HG02763 (cell line): ENCODE measurements around the gene AGBL1.
"Not testable (repeated sequence)": the region's sequence is repeated elsewhere in the genome, so short reads cannot be mapped to it uniquely, and the experiment has no call there.

Experiments
- ATAC-seq: cut with Tn5 transposase; IDR thresholded peaks from one replicate; pipeline ENCODE4 v1.9.1; 2021; ENCODE audit warnings: mild to moderate bottlenecking, moderate library complexity; ENCODE audit not compliant: unreplicated experiment

AGBL1 gene

GRCh38 chr15:86082619-86083380 lies 3.1 kb downstream of the AGBL1 start:
- no peak for ATAC-seq

- ATAC-seq, result no peak
Measured at GRCh38 chr15:86087808-86088207, 8.1 kb downstream of the AGBL1 start.

GRCh38 chr15:86089422-86089821 lies 9.8 kb downstream of the AGBL1 start:
- no peak for ATAC-seq

GRCh38 chr15:86101818-86102217 lies 22.1 kb downstream of the AGBL1 start:
- no peak for ATAC-seq

DNA sequence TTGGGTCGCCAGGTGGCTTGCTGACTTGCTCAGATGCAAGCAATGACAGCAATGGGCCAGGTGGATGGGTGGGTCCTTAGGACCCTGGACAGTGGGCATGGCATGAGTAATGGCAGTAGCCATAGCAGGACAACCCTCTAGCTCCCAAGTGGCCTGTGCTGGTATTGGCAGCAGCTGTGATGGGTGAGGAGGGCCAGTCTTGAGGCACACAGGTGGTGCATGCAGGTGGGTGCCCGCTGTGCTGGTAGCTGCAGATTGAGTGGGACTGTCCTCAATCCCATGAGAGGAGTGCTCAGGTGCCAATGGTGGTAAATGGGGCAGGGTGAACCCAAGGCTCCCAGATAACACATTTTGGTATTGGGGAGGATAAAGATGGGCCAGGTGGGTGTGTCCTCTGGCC lies 24.2 kb downstream of the AGBL1 start:
- no peak for ATAC-seq

GRCh38 chr15:86106306-86106705 lies 26.6 kb downstream of the AGBL1 start:
- no peak for ATAC-seq

GRCh38 chr15:86115145-86115801 lies 35.6 kb downstream of the AGBL1 start:
- no peak for ATAC-seq

DNA sequence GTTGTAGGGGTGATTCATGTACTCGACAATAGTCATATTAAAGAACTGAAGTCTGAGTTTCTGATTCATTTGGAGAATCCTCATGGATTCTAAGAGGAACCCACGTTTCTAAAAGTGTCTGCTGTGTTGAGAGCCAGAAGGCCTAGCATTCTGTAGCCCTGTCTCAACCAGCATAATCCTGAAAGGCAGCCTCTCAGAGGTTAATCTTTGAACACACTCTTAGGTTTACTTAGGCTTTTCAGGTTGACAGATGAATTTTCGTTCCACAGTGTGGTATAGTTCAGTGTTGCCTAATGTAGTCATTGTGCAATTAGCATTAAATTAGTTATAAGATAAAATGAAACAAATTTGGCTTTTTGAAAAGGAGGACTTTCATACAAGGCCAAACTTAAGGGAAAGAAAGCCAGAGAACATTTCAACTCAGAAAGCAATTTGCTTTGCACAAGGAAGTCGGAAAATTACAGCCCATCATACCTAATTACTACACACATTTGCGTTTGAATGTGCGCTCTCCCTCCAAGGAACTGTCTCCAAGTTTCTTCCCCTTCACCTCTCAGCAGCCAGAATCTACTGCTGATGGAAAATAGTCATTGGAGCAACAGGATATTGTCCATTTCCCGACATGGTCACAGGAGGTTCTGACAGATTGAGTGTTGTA lies 42.0 kb downstream of the AGBL1 start:
- no peak for ATAC-seq

GRCh38 chr15:86122691-86123391 lies 43.2 kb downstream of the AGBL1 start:
- ATAC-seq, result not testable (repeated sequence)

DNA sequence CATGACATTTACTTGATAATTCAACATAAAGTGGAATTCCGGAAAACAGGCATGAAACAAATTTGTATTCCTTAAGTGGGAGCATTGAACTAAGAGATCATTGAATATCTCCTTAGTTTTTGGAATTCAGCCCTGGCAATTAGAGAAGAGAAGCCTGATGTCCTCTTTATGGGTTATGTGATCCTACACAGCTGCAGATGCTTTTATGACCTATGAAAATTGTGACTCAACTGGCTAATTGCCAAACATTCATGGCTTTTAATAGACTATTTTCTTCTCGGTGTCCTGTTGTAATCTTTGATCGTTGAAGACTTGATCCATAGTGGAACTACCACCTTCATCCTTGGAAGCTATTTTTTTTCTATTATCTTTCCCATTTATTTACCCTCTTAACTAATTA lies 46.1 kb downstream of the AGBL1 start:
- no peak for ATAC-seq

GRCh38 chr15:86127547-86127946 lies 47.9 kb downstream of the AGBL1 start:
- ATAC-seq, result no peak

DNA sequence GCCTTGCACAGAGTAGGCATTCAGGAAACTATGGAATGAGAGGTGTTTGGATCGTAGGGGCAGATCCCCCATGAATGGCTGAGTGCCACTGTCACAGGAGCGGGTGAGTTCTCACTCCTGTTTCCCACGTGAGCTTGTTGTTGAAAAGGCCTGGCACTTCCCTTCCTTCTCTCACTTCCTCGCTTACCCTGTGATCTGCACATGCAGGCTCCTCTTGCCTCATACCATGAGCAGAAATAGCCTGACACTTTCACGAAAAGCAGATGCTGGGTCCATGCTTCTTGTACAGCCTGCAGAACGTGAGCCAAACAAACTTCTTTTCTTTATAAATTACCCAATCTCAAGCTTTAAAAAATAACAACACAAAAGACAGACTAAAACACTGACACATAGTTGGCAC lies 55.4 kb downstream of the AGBL1 start:
- no peak for ATAC-seq

GRCh38 chr15:86136861-86137260 lies 57.2 kb downstream of the AGBL1 start:
- ATAC-seq, result no peak

GRCh38 chr15:86138798-86139197 lies 59.1 kb downstream of the AGBL1 start:
- ATAC-seq, result no peak

DNA sequence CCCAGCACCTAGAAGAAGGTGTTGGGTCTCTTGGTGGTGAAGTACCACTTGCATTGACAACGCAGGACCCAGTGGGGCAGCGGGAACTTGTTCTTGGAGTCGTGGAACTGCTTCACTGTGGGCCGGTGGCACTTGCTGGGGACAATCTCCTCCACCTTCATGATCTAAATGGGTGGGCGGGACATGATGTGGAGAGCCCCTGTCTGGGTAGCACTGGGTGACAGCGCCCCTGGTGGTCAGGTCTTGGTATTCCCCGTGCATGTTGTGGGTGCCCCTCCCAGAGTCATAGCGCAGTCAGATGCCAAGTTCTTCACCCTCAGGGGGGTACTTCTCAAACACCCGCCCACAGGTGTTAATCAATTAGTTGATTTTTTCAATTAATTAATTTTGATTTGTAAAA lies 60.2 kb downstream of the AGBL1 start:
- ATAC-seq, result no peak

DNA sequence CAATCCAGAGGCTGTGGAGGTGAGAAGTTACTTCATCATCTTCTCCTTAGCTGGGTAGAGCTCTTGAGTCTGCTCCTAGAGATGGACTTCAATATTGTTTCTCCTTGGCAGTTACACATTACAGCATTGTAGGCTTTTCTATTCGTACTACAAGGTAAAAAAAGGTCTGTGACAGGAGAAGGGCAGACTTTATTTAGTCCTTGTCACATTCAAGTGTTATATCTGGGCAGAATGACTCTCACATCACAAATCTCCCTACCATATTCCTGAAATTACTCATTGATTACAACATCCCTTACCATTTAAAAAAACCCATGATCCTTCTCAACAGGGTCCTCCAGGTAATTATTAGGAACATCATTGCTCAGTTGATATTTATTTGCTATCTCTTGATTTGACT lies 75.0 kb downstream of the AGBL1 start:
- no peak for ATAC-seq

- no peak for ATAC-seq
Measured at GRCh38 chr15:86155551-86155950, 75.9 kb downstream of the AGBL1 start.

GRCh38 chr15:86157606-86158293 lies 78.1 kb downstream of the AGBL1 start:
- ATAC-seq, result no peak

GRCh38 chr15:86159468-86159867 lies 79.8 kb downstream of the AGBL1 start:
- no peak for ATAC-seq

GRCh38 chr15:86161250-86161649 lies 81.6 kb downstream of the AGBL1 start:
- ATAC-seq, result no peak

DNA sequence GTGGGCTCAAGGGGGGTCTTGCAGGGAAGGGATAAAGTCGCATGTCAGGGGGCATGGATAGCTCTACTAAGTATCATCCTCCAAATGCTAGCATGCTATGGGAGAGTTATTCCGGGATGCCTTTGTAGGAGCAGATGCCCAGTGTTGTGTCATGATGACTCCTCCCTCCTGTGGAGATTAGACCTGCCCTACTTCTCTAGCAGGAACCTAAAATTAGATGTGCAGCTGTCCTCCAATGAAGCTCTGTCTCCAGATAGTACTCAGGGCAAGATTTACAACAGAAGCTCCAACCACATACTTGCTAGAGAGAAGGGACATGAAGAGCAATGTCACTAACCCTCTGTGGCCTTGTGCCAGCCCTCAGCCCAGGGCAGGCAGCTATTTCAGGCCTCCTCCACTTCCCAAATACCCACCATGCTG lies 82.5 kb downstream of the AGBL1 start:
- no peak for ATAC-seq
